ENCODE results near the gene NPNT. TPM values are rescaled to one million over a fixed set of nuclear protein-coding genes. Genes with fewer than 3 reads are reported as not detected.

The NPNT gene
- total RNA-seq, 1 experiment from 2014 or later, result not detected

Other genes with a start within 250 kb of the NPNT start
- gene INTS12, start 186.8 kb upstream of the NPNT start, total RNA-seq (2014; rRNA removed; shearing (Covaris generic)), result 19.4 and 22.2 TPM in 2 replicates
- gene GSTCD, start 186.7 kb upstream of the NPNT start, total RNA-seq (2014; rRNA removed; shearing (Covaris generic)), result 17.7 and 20.8 TPM in 2 replicates

Data from RPMI7951 (cell line).